ENCODE data around the gene CPED1.
"Not testable (repeated sequence)": the region's sequence is repeated elsewhere in the genome, so short reads cannot be mapped to it uniquely, and the experiment has no call there.

Gene CPED1

DNA sequence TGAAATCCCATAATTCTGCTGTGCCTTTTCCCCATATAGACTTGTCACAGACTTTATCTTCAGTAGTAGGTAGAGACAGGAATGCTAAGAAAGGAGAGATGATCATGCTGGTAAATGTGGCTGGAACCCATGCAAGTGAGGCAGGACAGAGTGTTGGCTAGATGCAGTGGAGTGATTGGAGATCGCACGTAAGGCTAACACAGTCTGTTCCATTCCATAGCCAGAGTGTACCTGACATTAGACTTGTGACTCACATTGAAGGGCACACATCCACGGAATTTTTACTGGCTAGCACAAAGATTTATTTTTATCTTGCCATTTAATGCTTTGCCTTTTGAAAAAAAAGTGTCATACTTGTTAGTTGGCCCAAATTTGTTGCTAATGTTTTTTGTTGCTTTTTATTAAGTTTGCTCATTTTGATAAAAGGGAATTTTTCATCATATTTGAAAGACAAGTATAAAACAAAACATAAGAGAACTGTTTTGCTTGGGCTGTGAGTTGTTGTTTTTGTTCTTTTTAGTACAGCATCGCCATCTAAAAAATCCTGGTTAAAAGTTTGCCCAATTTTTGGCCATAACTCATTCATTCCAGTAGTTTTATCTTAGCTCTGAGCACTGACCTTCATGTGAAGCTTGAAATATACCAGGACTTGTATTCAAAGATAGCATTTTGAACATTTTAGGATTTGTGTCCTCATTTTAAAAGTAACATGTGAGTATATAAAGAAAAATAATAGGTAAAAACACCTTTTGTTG is 81.0 kb downstream of the CPED1 start:
- no peak for DNase-seq (ENCODE audit: low read depth)
- no peak overlapping the region for H3K4me3 ChIP-seq (ENCODE audit: low read depth, low read length)
- TF ChIP-seq, protein P1, sequence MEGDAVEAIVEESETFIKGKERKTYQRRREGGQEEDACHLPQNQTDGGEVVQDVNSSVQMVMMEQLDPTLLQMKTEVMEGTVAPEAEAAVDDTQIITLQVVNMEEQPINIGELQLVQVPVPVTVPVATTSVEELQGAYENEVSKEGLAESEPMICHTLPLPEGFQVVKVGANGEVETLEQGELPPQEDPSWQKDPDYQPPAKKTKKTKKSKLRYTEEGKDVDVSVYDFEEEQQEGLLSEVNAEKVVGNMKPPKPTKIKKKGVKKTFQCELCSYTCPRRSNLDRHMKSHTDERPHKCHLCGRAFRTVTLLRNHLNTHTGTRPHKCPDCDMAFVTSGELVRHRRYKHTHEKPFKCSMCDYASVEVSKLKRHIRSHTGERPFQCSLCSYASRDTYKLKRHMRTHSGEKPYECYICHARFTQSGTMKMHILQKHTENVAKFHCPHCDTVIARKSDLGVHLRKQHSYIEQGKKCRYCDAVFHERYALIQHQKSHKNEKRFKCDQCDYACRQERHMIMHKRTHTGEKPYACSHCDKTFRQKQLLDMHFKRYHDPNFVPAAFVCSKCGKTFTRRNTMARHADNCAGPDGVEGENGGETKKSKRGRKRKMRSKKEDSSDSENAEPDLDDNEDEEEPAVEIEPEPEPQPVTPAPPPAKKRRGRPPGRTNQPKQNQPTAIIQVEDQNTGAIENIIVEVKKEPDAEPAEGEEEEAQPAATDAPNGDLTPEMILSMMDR (IDR thresholded peaks at IDR 0.05; ENCODE audit: insufficient read depth, low read depth, low read length, missing control alignments), result no peak

DNA sequence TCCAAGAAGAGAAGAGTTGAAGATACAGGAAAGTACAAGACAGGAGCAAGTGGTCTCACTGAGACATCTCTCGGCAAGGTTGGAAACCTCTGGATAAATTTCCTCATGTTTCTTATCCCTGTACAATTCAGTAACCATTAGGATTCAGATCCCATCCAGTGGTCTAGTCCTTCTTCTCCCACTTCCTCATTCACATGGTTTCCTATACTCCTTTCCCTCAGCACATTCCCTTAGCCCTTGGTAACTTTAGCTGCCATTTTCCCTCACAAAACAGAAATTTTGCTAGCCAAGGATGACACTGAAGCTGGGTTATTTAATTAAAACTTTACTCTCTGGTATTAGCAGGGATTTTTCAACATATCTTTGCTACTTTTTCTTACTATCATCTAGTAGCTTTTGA is 82.6 kb downstream of the CPED1 start:
- H3K4me3 ChIP-seq (ENCODE audit: low read depth, low read length), result no peak overlapping the region
- no peak for DNase-seq (ENCODE audit: low read depth)
- TF ChIP-seq, protein P1 (IDR thresholded peaks at IDR 0.05; ENCODE audit: insufficient read depth, low read depth, low read length, missing control alignments), result no peak

DNA sequence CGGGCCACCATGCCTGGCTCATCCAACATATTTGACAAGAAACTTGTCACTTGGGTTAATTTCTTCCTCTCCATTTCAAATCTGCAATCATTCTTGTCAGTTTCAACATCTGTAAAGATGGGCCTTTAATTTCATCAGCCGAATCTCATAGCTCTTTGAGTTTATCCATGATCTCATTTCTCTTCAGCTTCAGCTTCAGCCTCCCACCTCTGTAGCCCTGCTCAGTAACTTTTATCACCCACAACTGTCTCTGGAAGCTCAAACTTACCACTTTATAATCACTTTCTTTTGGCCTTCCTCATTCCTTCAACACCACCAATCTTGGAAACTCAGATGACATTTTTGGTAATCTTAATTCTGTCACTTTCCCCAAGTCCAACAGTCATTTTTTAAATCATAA is 83.2 kb downstream of the CPED1 start:
- no peak for DNase-seq (ENCODE audit: low read depth)
- H3K4me3 ChIP-seq (ENCODE audit: low read depth, low read length), result no peak overlapping the region
- TF ChIP-seq, protein P1 (IDR thresholded peaks at IDR 0.05; ENCODE audit: insufficient read depth, low read depth, low read length, missing control alignments), result no peak

DNA sequence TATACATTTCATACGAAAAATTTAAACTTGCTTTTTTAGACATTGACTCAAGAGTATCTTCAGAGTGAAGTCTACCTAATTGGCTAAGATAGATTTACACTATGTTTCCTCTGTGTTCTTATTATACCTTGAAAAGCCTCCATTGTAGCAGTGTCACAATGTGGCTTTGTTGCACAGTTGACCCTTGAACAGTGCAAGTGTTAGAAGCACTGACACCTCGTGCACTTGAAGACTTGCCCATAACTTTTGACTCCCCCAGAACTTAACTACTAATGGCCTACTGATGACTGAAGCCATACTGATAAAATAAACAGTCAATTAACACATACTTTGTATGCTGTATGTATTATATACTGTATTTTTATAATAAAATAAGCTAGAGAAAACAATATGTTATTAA is 84.3 kb downstream of the CPED1 start:
- TF ChIP-seq, protein P1 (IDR thresholded peaks at IDR 0.05; ENCODE audit: insufficient read depth, low read depth, low read length, missing control alignments), result no peak
- DNase-seq (ENCODE audit: low read depth), result no peak
- no peak overlapping the region for H3K4me3 ChIP-seq (ENCODE audit: low read depth, low read length)

DNA sequence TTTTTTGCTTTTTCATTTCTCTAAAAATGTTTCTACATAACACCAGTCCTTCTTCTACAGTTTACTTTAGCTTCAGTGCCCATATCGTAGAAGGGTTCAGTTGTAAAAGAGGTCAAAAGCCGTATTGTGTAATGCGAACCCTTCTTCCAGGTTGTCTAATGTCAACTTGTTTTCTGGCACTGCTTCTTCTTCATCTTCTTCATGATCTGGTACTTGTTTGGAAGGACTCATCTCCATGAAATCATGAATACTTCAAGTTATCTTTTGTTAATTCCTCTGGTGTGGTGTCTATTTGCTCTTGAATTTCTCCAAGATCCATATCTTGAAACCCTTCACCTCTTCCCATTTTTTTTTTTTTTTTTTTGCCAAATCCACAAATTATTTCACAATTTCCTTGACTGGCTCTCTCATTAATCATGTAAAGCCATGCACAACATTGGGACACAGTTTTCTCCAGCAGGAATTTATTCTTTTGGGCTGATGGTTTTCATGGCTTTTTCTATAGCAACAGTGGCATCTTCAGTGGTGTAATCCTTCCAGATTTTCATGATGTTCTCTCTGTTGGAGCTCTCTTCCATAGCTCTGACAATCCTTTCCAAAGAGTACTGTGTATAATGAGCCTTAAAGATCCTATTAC is 85.1 kb downstream of the CPED1 start:
- DNase-seq (ENCODE audit: low read depth), result no peak
- no peak overlapping the region for H3K4me3 ChIP-seq (ENCODE audit: low read depth, low read length)

DNA sequence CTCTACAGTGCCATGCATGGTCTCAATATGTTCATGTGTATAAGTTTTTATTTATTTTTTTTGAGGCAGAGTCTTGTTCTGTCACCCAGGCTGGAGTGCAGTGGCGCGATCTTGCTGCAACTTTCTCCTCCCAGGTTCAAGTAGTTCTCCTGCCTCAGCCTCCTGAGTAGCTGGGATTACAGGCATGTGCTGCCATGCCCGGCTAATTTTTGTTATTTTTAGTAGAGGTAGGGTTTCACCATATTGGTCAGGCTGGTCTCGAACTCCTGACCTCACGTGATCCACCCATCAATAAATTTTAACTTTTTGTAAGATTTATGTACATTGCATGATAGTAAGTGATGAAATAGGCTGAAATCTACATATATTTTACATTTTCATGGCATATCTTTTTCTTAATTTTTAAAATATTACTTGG is 86.9 kb downstream of the CPED1 start:
- H3K4me3 ChIP-seq (ENCODE audit: low read depth, low read length); DNase-seq (ENCODE audit: low read depth): not testable (repeated sequence)

More for the DNA sequence above, 85.1 kb downstream of the CPED1 start:
- TF ChIP-seq, protein P1 (IDR thresholded peaks at IDR 0.05; ENCODE audit: insufficient read depth, low read depth, low read length, missing control alignments), result no peak

DNA sequence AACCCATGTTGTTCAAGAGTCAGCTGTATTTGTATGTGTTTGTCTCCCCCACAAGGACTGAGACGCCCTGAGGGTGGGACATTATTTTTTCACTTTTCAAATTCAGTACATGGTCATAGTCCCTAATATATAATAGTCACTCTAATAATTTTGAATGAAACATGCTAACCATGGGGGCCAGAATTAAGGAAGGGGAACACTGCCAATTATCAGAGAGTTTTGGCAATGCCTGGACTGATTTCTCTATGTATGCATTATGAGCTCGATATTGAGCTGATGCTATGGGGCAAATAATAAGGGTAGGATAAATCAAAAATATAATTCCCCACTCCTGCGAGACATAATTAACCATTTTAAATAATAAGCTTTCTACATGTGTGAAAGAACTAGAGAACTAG is 87.4 kb downstream of the CPED1 start:
- DNase-seq (ENCODE audit: low read depth), result no peak
- H3K4me3 ChIP-seq (ENCODE audit: low read depth, low read length), result no peak overlapping the region
- TF ChIP-seq, protein P1 (IDR thresholded peaks at IDR 0.05; ENCODE audit: insufficient read depth, low read depth, low read length, missing control alignments), result no peak
